Large intestine (tissue), 3 donors: ENCODE results near the gene WDR91. TPM values are rescaled to one million over a fixed set of nuclear protein-coding genes. Genes with fewer than 3 reads are reported as not detected.
"Not testable (repeated sequence)": the region's sequence is repeated elsewhere in the genome, so short reads cannot be mapped to it uniquely, and the experiment has no call there.

Experiments
- DNase-seq, 2 donors: peaks; one replicate each; pipeline versions ENCODE4 v3.0.0 to v3.0.0-alpha.2; 2013
- H3K27ac ChIP-seq: one replicate; pipeline ENCODE4 v1.5.1; 2013; ENCODE audit warnings: low read length
- H3K27me3 ChIP-seq: 2 replicates; pipeline ENCODE4 v1.6.1; 2013; ENCODE audit warnings: low read length; ENCODE audit not compliant: control insufficient read depth, insufficient read depth
- H3K36me3 ChIP-seq: 2 replicates; pipeline ENCODE4 v1.6.1; 2013; ENCODE audit warnings: low read length; ENCODE audit not compliant: control insufficient read depth, insufficient read depth
- H3K4me1 ChIP-seq: one replicate; pipeline ENCODE4 v1.6.1; 2013; ENCODE audit warnings: low read length; ENCODE audit not compliant: control insufficient read depth, insufficient read depth
- H3K4me3 ChIP-seq: one replicate; pipeline ENCODE4 v1.5.1; 2013; ENCODE audit warnings: low read length
- H3K9me3 ChIP-seq: one replicate; pipeline ENCODE4 v1.6.1; 2013; ENCODE audit warnings: mild to moderate bottlenecking, low read depth, low read length, moderate library complexity; ENCODE audit not compliant: control insufficient read depth
- WGBS: methylation state at CpG from one replicate; pipeline ENCODE4 v1.1.5; 2013; ENCODE audit warnings: low lambda C conversion rate; ENCODE audit not compliant: insufficient coverage; 5-methylcytosine and 5-hydroxymethylcytosine counted together
- polyA plus RNA-seq: library from polyadenylated mRNA; unstranded; fragments of 120-200 nt; gene quantifications from one replicate; pipeline ENCODE4 v1.2.1, GENCODE V29; 2013

Gene WDR91
- polyA plus RNA-seq, 1 donor: 5.7 TPM

- not testable (repeated sequence) for DNase-seq, H3K36me3 ChIP-seq, H3K9me3 ChIP-seq, H3K4me1 ChIP-seq
- WGBS: 52% methylated on average over 5 of the region's 30 CpGs
- peak overlapping the region; percentile 58 for H3K4me3 ChIP-seq
- H3K27me3 ChIP-seq: peaks cover 19% of the 10 kb centered on the region
- peak overlapping the region; percentile 22 for H3K27ac ChIP-seq
Observed at GRCh38 chr7:135211946-135212685, 790 bp upstream of the WDR91 start.

- Histone ChIP-seq H3K4me1 (peaks cover 4% of the 10 kb centered on the region), H3K9me3 (no peaks in the 10 kb centered on the region), H3K27ac (peak overlapping the region; percentile 68), H3K27me3 (peaks cover 19% of the 10 kb centered on the region), H3K4me3 (peak overlapping the region; percentile 66), H3K36me3 (peaks cover 2% of the 10 kb centered on the region)
- DNase-seq: peak in 1 of 2 donors; percentile 44
- no CpG with 5 or more reads among the region's 13 CpGs for WGBS
Observed at GRCh38 chr7:135210888-135211178, 493 bp downstream of the WDR91 start.

- no CpG with 5 or more reads among the region's 7 CpGs for WGBS
- peaks cover 4% of the 10 kb centered on the region for H3K4me1 ChIP-seq
- peaks cover 10% of the 10 kb centered on the region for H3K27me3 ChIP-seq
- H3K27ac ChIP-seq: no peak overlapping the region
- H3K36me3 ChIP-seq: peaks cover 6% of the 10 kb centered on the region
- no peaks in the 10 kb centered on the region for H3K9me3 ChIP-seq
- DNase-seq: no peak
- no peak overlapping the region for H3K4me3 ChIP-seq
Observed at GRCh38 chr7:135209225-135209834, 2.0 kb downstream of the WDR91 start.

GRCh38 chr7:135208102-135208793, 3.1 kb downstream of the WDR91 start:
- no peak overlapping the region for H3K27ac ChIP-seq
- H3K4me1 ChIP-seq: peaks cover 4% of the 10 kb centered on the region
- no CpG with 5 or more reads among the region's 6 CpGs for WGBS
- H3K27me3 ChIP-seq: no peaks in the 10 kb centered on the region
- H3K36me3 ChIP-seq: peaks cover 8% of the 10 kb centered on the region
- DNase-seq: no peak
- H3K9me3 ChIP-seq: no peaks in the 10 kb centered on the region
- H3K4me3 ChIP-seq: no peak overlapping the region

GRCh38 chr7:135207406-135208101, 3.8 kb downstream of the WDR91 start:
- Histone ChIP-seq H3K27me3 (no peaks in the 10 kb centered on the region), H3K27ac (no peak overlapping the region), H3K9me3 (no peaks in the 10 kb centered on the region), H3K4me3 (no peak overlapping the region), H3K4me1 (peaks cover 4% of the 10 kb centered on the region), H3K36me3 (peaks cover 8% of the 10 kb centered on the region)
- DNase-seq: no peak
- no CpG with 5 or more reads among the region's 8 CpGs for WGBS

GRCh38 chr7:135206941-135207391, 4.4 kb downstream of the WDR91 start:
- H3K4me3 ChIP-seq: no peak overlapping the region
- no peak for DNase-seq
- peaks cover 4% of the 10 kb centered on the region for H3K4me1 ChIP-seq
- no peaks in the 10 kb centered on the region for H3K27me3 ChIP-seq
- no CpG with 5 or more reads among the region's 7 CpGs for WGBS
- no peak overlapping the region for H3K27ac ChIP-seq
- no peaks in the 10 kb centered on the region for H3K9me3 ChIP-seq
- H3K36me3 ChIP-seq: peaks cover 8% of the 10 kb centered on the region

- H3K27ac ChIP-seq: no peak overlapping the region
- no peak overlapping the region for H3K4me3 ChIP-seq
- H3K4me1 ChIP-seq: peaks cover 4% of the 10 kb centered on the region
- no CpG with 5 or more reads among the region's 8 CpGs for WGBS
- no peaks in the 10 kb centered on the region for H3K9me3 ChIP-seq
- H3K36me3 ChIP-seq: peaks cover 9% of the 10 kb centered on the region
- no peak for DNase-seq
- H3K27me3 ChIP-seq: no peaks in the 10 kb centered on the region
Observed at GRCh38 chr7:135205850-135206249, 5.5 kb downstream of the WDR91 start.

- WGBS: 95% methylated on average over 4 of the region's 5 CpGs
- Histone ChIP-seq H3K4me3 (no peak overlapping the region), H3K27ac (no peak overlapping the region), H3K9me3 (no peaks in the 10 kb centered on the region), H3K27me3 (no peaks in the 10 kb centered on the region), H3K4me1 (no peaks in the 10 kb centered on the region), H3K36me3 (peaks cover 12% of the 10 kb centered on the region)
- no peak for DNase-seq
Observed at GRCh38 chr7:135204876-135205275, 6.5 kb downstream of the WDR91 start.

GRCh38 chr7:135204341-135204749, 7.0 kb downstream of the WDR91 start:
- H3K27me3 ChIP-seq: no peaks in the 10 kb centered on the region
- no CpG with 5 or more reads among the region's 6 CpGs for WGBS
- no peaks in the 10 kb centered on the region for H3K9me3 ChIP-seq
- DNase-seq: no peak
- H3K4me3 ChIP-seq: no peak overlapping the region
- H3K36me3 ChIP-seq: peaks cover 12% of the 10 kb centered on the region
- H3K27ac ChIP-seq: no peak overlapping the region
- H3K4me1 ChIP-seq: no peaks in the 10 kb centered on the region

GRCh38 chr7:135201350-135201749, 10.0 kb downstream of the WDR91 start:
- Histone ChIP-seq H3K4me1 (no peaks in the 10 kb centered on the region), H3K27ac (no peak overlapping the region), H3K36me3 (peaks cover 19% of the 10 kb centered on the region), H3K9me3 (no peaks in the 10 kb centered on the region), H3K27me3 (no peaks in the 10 kb centered on the region), H3K4me3 (no peak overlapping the region)
- WGBS: no CpG with 5 or more reads among the region's 2 CpGs
- no peak for DNase-seq
